Measurements from ENCODE around the gene TMEM201.

TMEM201 gene

GRCh38 chr1:9654051-9654833 lies 65.5 kb downstream of the TMEM201 start:
- DNase-seq, result peak; percentile 85

- no peak for DNase-seq
These were observed 66.4 kb downstream of the TMEM201 start for GRCh38 chr1:9654834-9655723.

GRCh38 chr1:9655836-9656235 lies 67.1 kb downstream of the TMEM201 start:
- no peak for DNase-seq

- no peak for DNase-seq
These were observed 68.9 kb downstream of the TMEM201 start for GRCh38 chr1:9657521-9658032.

DNA sequence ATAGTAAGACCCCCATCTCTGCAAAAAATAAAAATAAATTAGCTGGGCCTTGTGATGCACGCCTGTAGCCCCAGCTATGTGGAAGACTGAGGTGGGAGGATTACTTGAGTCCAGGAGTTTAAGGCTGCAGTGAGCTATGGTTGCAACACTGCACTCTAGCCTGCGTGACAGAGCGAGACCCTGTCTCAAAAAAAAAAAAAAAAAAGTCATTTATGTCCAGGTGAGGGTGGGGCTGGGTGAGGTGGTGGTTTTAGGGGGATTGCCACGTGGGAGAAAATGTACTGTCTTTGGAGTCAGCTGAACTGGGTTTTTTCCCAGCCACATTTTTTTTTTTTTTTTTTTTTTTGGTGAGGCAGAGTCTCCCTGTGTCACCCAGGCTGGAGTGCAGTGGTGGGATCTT lies 69.5 kb downstream of the TMEM201 start:
- no peak for DNase-seq

GRCh38 chr1:9659328-9659727 lies 70.6 kb downstream of the TMEM201 start:
- DNase-seq, result peak; percentile 60 to 63

- DNase-seq, result no peak
These were observed 74.5 kb downstream of the TMEM201 start for GRCh38 chr1:9663257-9663656.

Data from inflammatory macrophage (primary cell).